GM20000 (cell line): ENCODE measurements around the gene RNF152.

Source experiments
- DNase-seq: peaks from one replicate; pipeline ENCODE4 v3.0.0; 2012; ENCODE audit warnings: low spot score
- CTCF ChIP-seq: IDR thresholded peaks from 2 replicates; pipeline ENCODE4 v1.5.1; 2012; ENCODE audit warnings: mild to moderate bottlenecking, control low read depth; ENCODE audit errors: extremely low read depth, missing control alignments

Gene RNF152

GRCh38 chr18:61908661-61909060, 15.9 kb upstream of the RNF152 start:
- no peak for TF ChIP-seq CTCF
- no peak for DNase-seq

- peak; percentile 89 for TF ChIP-seq CTCF
- peak; percentile 79 for DNase-seq
These were observed 8.6 kb upstream of the RNF152 start for GRCh38 chr18:61901323-61901986.

- DNase-seq: no peak
- no peak for TF ChIP-seq CTCF
These were observed 7.9 kb upstream of the RNF152 start for GRCh38 chr18:61900504-61901281.

- DNase-seq: no peak
These were observed 5.9 kb upstream of the RNF152 start for GRCh38 chr18:61898640-61899101.

GRCh38 chr18:61896757-61897156, 4.0 kb upstream of the RNF152 start:
- TF ChIP-seq CTCF: no peak
- DNase-seq: no peak

More at GRCh38 chr18:61898640-61899101, 5.9 kb upstream of the RNF152 start:
- no peak for TF ChIP-seq CTCF

GRCh38 chr18:61896118-61896517, 3.3 kb upstream of the RNF152 start:
- TF ChIP-seq CTCF: no peak
- no peak for DNase-seq
